ENCODE data around the gene SDHC.
A peak's percentile ranks its signal among the peaks of the same experiment; 100 is the strongest.
"Not testable (repeated sequence)": the region's sequence is repeated elsewhere in the genome, so short reads cannot be mapped to it uniquely, and the experiment has no call there.

SDHC gene

DNA sequence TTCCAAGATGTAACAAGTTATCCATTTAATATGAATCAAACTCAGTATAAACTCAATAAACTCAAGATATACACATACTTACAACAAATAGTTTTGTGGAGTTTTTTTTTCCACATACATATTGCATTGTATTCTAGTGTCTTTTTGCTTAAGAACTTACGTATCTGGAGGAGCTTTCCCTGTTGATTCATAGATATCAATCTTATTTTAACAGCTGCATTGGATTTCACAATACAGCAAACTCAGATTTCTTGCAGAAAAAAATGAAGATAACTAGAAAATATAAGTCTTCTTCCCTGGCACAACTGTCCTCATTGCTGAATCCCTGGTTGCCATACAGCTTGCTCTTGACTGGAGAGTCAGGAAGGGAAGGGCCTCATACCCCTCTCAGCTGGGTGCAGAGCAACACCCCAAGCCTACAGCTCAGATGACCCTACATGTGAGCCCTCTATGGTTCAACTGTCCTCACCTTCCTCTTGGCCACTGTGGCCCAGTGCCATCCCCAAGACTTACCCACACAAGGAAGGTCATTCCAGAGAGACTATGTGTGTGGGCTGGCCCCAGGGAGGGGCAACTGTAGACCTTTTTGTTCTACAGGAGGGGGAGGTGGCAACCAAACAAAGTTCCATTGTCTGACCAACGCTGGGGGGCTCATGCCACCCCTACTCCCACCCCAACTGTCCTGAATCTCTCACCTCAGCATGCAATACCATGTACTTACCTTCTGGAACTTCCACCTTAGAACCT, 6.1 kb upstream of the SDHC start:
- H3K9me3 ChIP-seq (ENCODE audit: severe bottlenecking) = no peaks in the 10 kb centered on the region

DNA sequence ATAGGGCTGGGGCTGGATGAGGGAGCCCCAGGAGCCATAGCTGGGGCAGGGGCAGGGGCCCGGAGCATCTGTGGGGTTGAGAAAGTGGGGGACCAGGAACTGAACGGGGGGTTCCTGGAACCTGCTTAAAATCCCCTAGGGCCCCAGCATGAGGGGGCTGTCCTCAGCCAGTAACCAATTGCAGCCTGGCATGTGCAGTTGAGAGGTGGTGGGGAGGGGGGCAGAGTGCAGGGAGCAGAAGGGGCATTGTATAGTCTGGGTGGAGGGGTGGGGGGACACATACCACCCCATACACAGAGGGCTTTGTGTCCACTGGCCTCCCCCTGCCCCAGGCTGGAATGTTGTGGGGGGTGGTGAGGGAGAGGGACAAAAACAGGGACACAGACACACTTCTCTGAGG, 4.3 kb upstream of the SDHC start, which contains the start of gene MPZ:
Gene MPZ (minus strand): TSS at position 101 of the 400 bp plus-strand sequence. CDS start 63 bp downstream, at position 38.
- peaks cover 3% of the 10 kb centered on the region for H3K4me1 ChIP-seq (ENCODE audit: insufficient read depth, poor library complexity, severe bottlenecking)
- H3K27me3 ChIP-seq (ENCODE audit: insufficient read depth, poor library complexity, severe bottlenecking) = no peaks in the 10 kb centered on the region
- no peak for ATAC-seq (ENCODE audit: low read depth)
- H3K4me3 ChIP-seq (ENCODE audit: severe bottlenecking) = no peak within 1 kb of the TSS
- H3K9me3 ChIP-seq (ENCODE audit: severe bottlenecking) = no peaks in the 10 kb centered on the region
- TF ChIP-seq, protein P1, sequence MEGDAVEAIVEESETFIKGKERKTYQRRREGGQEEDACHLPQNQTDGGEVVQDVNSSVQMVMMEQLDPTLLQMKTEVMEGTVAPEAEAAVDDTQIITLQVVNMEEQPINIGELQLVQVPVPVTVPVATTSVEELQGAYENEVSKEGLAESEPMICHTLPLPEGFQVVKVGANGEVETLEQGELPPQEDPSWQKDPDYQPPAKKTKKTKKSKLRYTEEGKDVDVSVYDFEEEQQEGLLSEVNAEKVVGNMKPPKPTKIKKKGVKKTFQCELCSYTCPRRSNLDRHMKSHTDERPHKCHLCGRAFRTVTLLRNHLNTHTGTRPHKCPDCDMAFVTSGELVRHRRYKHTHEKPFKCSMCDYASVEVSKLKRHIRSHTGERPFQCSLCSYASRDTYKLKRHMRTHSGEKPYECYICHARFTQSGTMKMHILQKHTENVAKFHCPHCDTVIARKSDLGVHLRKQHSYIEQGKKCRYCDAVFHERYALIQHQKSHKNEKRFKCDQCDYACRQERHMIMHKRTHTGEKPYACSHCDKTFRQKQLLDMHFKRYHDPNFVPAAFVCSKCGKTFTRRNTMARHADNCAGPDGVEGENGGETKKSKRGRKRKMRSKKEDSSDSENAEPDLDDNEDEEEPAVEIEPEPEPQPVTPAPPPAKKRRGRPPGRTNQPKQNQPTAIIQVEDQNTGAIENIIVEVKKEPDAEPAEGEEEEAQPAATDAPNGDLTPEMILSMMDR (IDR thresholded peaks at IDR 0.05; ENCODE audit: poor library complexity, severe bottlenecking) = no peak
- H3K27ac ChIP-seq (ENCODE audit: poor library complexity, severe bottlenecking) = no peak within 1 kb of the TSS
- H3K36me3 ChIP-seq (ENCODE audit: low read depth) = no peaks in the 10 kb centered on the region
- DNase-seq (ENCODE audit: low spot score) = no peak

More for the DNA sequence above, 6.1 kb upstream of the SDHC start:
- Histone ChIP-seq H3K4me1 (ENCODE audit: insufficient read depth, poor library complexity, severe bottlenecking) (peaks cover 4% of the 10 kb centered on the region), H3K4me3 (ENCODE audit: severe bottlenecking) (no peak overlapping the region), H3K36me3 (ENCODE audit: low read depth) (peaks cover 5% of the 10 kb centered on the region), H3K27ac (ENCODE audit: poor library complexity, severe bottlenecking) (no peak overlapping the region), H3K27me3 (ENCODE audit: insufficient read depth, poor library complexity, severe bottlenecking) (no peaks in the 10 kb centered on the region)
- ATAC-seq (ENCODE audit: low read depth) = no peak
- no peak for DNase-seq (ENCODE audit: low spot score)
- TF ChIP-seq, protein P1 (IDR thresholded peaks at IDR 0.05; ENCODE audit: poor library complexity, severe bottlenecking) = no peak

DNA sequence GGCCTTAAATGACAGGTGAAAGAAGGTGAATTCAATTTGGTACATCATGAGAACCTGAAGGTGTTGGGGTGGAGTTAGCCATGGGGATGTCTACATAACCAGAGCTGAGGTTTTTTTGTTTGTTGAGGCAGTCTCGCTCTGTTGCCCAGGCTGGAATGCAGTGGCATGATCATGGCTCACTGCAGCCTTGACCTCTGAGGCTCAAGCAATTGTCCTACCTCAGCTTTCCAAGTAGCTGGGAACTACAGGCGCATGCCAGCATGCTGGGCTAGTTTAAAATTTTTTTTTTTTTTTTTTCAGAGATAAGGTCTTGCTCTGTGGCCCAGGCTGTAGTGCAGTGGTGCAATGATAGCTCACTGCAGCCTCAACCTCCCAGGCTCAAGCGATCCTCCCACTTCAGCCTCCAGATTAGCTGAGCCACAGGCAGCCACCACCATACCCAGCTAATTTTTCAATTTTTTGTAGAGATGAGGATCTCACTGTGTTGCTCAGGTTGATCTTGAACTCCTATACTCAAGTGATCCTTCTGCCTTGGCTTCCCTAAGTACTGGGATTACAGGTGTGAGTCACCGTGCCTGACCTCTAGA, 2.5 kb upstream of the SDHC start:
- Histone ChIP-seq H3K27me3 (ENCODE audit: insufficient read depth, poor library complexity, severe bottlenecking) (no peaks in the 10 kb centered on the region), H3K36me3 (ENCODE audit: low read depth) (no peaks in the 10 kb centered on the region), H3K27ac (ENCODE audit: poor library complexity, severe bottlenecking) (no peak overlapping the region), H3K9me3 (ENCODE audit: severe bottlenecking) (no peaks in the 10 kb centered on the region), H3K4me3 (ENCODE audit: severe bottlenecking) (no peak overlapping the region), H3K4me1 (ENCODE audit: insufficient read depth, poor library complexity, severe bottlenecking) (no peaks in the 10 kb centered on the region)
- ATAC-seq (ENCODE audit: low read depth) (no peak), DNase-seq (ENCODE audit: low spot score) (no peak)
- TF ChIP-seq, protein P1 (IDR thresholded peaks at IDR 0.05; ENCODE audit: poor library complexity, severe bottlenecking) = no peak

DNA sequence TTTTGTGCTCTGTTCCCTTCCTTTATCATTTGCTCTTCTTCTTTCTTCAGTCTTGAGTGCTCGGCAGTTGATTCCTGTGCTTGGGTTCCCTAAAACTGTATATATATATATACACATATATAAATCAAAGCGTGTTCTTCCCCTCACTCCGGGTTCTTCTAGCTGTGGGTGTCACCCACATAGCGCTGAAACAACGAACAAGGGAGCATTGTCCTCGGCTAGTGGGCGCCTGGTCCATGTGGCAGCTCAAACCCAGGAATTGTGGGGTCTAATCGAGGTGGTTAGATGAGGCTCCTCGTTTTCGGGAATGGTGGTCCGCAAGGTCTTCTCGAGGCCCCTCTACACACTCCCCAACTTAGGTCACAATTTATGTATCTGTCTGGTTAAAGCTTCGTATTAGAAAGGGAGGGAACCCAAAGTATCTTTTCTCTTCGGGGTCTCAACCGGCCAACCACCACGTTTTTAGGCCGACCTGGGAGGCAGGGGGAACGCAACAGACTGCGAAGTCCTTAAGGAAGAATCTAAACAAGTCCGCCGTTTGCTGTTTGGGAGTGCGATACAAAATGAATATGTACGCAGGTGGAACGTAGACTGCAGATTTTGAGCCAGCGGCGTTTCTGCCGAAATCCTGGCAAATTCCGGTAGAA, 504 bp upstream of the SDHC start:
- no peak for DNase-seq (ENCODE audit: low spot score)
- H3K27me3 ChIP-seq (ENCODE audit: insufficient read depth, poor library complexity, severe bottlenecking) = no peaks in the 10 kb centered on the region
- TF ChIP-seq, protein P1 (IDR thresholded peaks at IDR 0.05; ENCODE audit: poor library complexity, severe bottlenecking) = no peak
- peak overlapping the region; percentile 66 for H3K4me3 ChIP-seq (ENCODE audit: severe bottlenecking)
- peak overlapping the region; percentile 52 for H3K27ac ChIP-seq (ENCODE audit: poor library complexity, severe bottlenecking)
- peaks cover 8% of the 10 kb centered on the region for H3K36me3 ChIP-seq (ENCODE audit: low read depth)
- no peaks in the 10 kb centered on the region for H3K9me3 ChIP-seq (ENCODE audit: severe bottlenecking)
- no peaks in the 10 kb centered on the region for H3K4me1 ChIP-seq (ENCODE audit: insufficient read depth, poor library complexity, severe bottlenecking)
- ATAC-seq (ENCODE audit: low read depth) = peak; percentile 13; the same call in 1 of the 3 replicates

DNA sequence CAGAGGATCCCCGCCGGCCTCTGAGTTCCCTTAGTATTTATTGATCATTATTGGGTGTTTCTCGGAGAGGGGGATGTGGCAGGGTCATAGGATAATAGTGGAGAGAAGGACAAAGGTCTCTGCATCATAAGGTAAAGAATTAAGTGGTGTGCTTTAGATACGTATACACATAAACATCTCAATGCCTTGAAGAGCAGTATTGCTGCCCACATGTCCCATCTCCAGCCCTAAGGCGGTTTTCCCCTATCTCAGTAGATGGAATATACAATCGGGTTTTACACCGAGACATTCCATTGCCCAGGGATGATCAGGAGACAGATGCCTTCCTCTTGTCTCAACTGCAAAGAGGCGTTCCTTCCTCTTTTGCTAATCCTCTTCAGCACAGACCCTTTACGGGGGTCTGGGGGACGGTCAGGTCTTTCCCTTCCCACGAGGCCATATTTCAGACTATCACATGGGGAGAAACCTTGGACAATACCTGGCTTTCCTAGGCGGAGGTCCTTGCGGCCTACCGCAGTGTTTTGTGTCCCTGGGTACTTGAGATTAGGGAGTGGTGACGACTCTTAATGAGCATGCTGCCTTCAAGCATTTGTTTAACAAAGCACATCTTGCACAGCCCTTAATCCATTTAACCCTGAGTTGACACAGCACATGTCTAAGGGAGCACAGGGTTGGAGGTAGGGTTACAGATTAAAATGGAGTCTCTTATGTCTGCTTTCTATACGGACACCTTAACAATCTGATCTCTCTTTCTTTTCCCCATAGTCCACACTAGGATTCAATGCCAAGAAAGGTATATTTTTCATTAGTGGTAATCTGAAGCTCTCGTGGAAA, 1.9 kb downstream of the SDHC start:
- peaks cover 16% of the 10 kb centered on the region for H3K36me3 ChIP-seq (ENCODE audit: low read depth)
- not testable (repeated sequence) for H3K4me1 ChIP-seq (ENCODE audit: insufficient read depth, poor library complexity, severe bottlenecking); H3K9me3 ChIP-seq (ENCODE audit: severe bottlenecking); H3K27me3 ChIP-seq (ENCODE audit: insufficient read depth, poor library complexity, severe bottlenecking); DNase-seq (ENCODE audit: low spot score); H3K4me3 ChIP-seq (ENCODE audit: severe bottlenecking); ATAC-seq (ENCODE audit: low read depth); H3K27ac ChIP-seq (ENCODE audit: poor library complexity, severe bottlenecking)

All from RWPE2 (cell line).